H1 (cell line): ENCODE results near the gene BUD23. TPM values are rescaled to one million over a fixed set of nuclear protein-coding genes. Genes with fewer than 3 reads are reported as not detected.

Source experiments
- CTCF ChIA-PET: fragments of 300-600 bp; sonication (Branson Sonifier 250); formaldehyde crosslinking; loops from one replicate; lab custom pipeline; 2021; ENCODE audit not compliant: partially characterized antibody; lab: Charles Lee
- POLR2A ChIA-PET: fragments of 300-600 bp; sonication (Branson Sonifier 250); formaldehyde crosslinking; loops from one replicate; lab custom pipeline; 2021; ENCODE audit warnings: inconsistent platforms; ENCODE audit not compliant: partially characterized antibody; lab: Charles Lee
- DNase-seq, 2 experiments: peaks; one replicate each; pipeline versions ENCODE4 v3.0.0 to v3.0.0-alpha.2; 2010 to 2022; ENCODE audit warnings: low spot score in 2 of 2, low read depth in 1 of 2, mixed read lengths in 1 of 2
- FAIRE-seq: peaks from 2 replicates; lab custom pipeline; 2011; peaks lifted over from hg19 to GRCh38; lab: Jason Lieb, UNC
- H2AFZ ChIP-seq: 2 replicates; pipeline ENCODE4 v1.8.1; 2012; ENCODE audit warnings: low read length, inconsistent platforms
- H2AK5ac ChIP-seq: 2 replicates; pipeline ENCODE4 v1.6.1; 2013; ENCODE audit warnings: low read depth, low read length
- H2BK120ac ChIP-seq: replicated peaks from 2 replicates; pipeline ENCODE3; 2013; ENCODE audit warnings: low read depth, low read length, inconsistent platforms
- H2BK12ac ChIP-seq: 2 replicates; pipeline ENCODE4 v1.6.1; 2013; ENCODE audit warnings: low read depth, low read length
- H2BK15ac ChIP-seq: 2 replicates; pipeline ENCODE4 v1.6.1; 2013; ENCODE audit warnings: low read length
- H2BK20ac ChIP-seq: 2 replicates; pipeline ENCODE4 v1.6.1; 2013; ENCODE audit warnings: low read length
- H2BK5ac ChIP-seq: 2 replicates; pipeline ENCODE4 v1.6.1; 2013; ENCODE audit warnings: low read depth, low read length
- H3K14ac ChIP-seq: 2 replicates; pipeline ENCODE4 v1.6.1; 2013; ENCODE audit warnings: inconsistent platforms; ENCODE audit not compliant: insufficient read length
- H3K18ac ChIP-seq: 2 replicates; pipeline ENCODE4 v1.6.1; 2013; ENCODE audit warnings: low read length; ENCODE audit errors: extremely low read depth
- H3K23ac ChIP-seq: 2 replicates; pipeline ENCODE4 v1.6.1; 2013; ENCODE audit warnings: inconsistent platforms; ENCODE audit not compliant: insufficient read length
- H3K23me2 ChIP-seq: 2 replicates; pipeline ENCODE4 v1.6.1; 2013; ENCODE audit warnings: low read depth, low read length
- H3K27ac ChIP-seq: 2 replicates; pipeline ENCODE4 v1.6.1; 2011; ENCODE audit warnings: low read depth, low read length, inconsistent platforms
- H3K27me3 ChIP-seq, 4 experiments: replicated peaks in 1 of 4; 1 replicate in 1 of 4; 2 replicates in 3 of 4; pipeline versions ENCODE4 v1.6.1 to v1.8.1; 2011 to 2013; ENCODE audit warnings: low read length in 3 of 4, mild to moderate bottlenecking in 3 of 4, inconsistent platforms in 2 of 4, mixed read lengths in 2 of 4, moderate library complexity in 1 of 4; ENCODE audit not compliant: control insufficient read depth in 3 of 4, insufficient read depth in 3 of 4; ENCODE audit errors: extremely low read depth in 1 of 4
- H3K36me3 ChIP-seq, 4 experiments: 2 replicates each; pipeline versions ENCODE4 v1.6.1 to v1.8.1; 2011 to 2013; ENCODE audit warnings: mild to moderate bottlenecking in 4 of 4, low read length in 3 of 4, moderate library complexity in 2 of 4, control low read depth in 1 of 4, inconsistent platforms in 1 of 4; ENCODE audit not compliant: insufficient read depth in 4 of 4, control insufficient read depth in 2 of 4
- H3K4ac ChIP-seq: replicated peaks from 2 replicates; pipeline ENCODE3; 2013; ENCODE audit warnings: low read length, low read depth, mixed read lengths, inconsistent platforms; ENCODE audit not compliant: insufficient read length
- H3K4me1 ChIP-seq, 4 experiments: replicated peaks in 1 of 4; 1 replicate in 1 of 4; 2 replicates in 3 of 4; pipeline versions ENCODE4 v1.6.1 to v1.8.1; 2011 to 2013; ENCODE audit warnings: low read length in 3 of 4, inconsistent platforms in 2 of 4, mixed read lengths in 1 of 4; ENCODE audit not compliant: insufficient read depth in 4 of 4, control insufficient read depth in 3 of 4
- H3K4me2 ChIP-seq, 2 experiments: 2 replicates each; pipeline versions ENCODE4 v1.6.1 to v1.8.1; 2011 to 2013; ENCODE audit warnings: low read depth in 2 of 2, low read length in 2 of 2, control low read depth in 1 of 2, inconsistent platforms in 1 of 2, mild to moderate bottlenecking in 1 of 2; ENCODE audit not compliant: insufficient read depth in 1 of 2
- H3K4me3 ChIP-seq, 4 experiments: fragments of 200-600, 300-600 bp in 1 of 4; sonication (generic), shearing (Covaris generic), sonication (Bioruptor Twin) in 1 of 4; 2 replicates each; pipeline versions ENCODE4 v1.5.1 to v1.8.1; 2011 to 2016; ENCODE audit warnings: low read length in 4 of 4, low read depth in 3 of 4, control low read depth in 2 of 4, inconsistent platforms in 2 of 4, mild to moderate bottlenecking in 2 of 4, mixed read lengths in 1 of 4, moderate library complexity in 1 of 4; ENCODE audit not compliant: insufficient read depth in 2 of 4; ENCODE audit errors: extremely low read depth in 1 of 4
- H3K56ac ChIP-seq: replicated peaks from 2 replicates; pipeline ENCODE3; 2013; ENCODE audit warnings: low read depth, mild to moderate bottlenecking, mixed read lengths, low read length, inconsistent platforms; ENCODE audit not compliant: insufficient read length
- H3K79me1 ChIP-seq: 2 replicates; pipeline ENCODE4 v1.6.1; 2013; ENCODE audit warnings: low read depth, low read length, control low read depth
- H3K79me2 ChIP-seq, 2 experiments: 2 replicates each; pipeline versions ENCODE4 v1.6.1 to v1.8.1; 2012 to 2013; ENCODE audit warnings: low read length in 2 of 2, mild to moderate bottlenecking in 2 of 2, inconsistent platforms in 1 of 2; ENCODE audit not compliant: insufficient read depth in 2 of 2, control insufficient read depth in 1 of 2
- H3K9ac ChIP-seq, 4 experiments: replicated peaks in 1 of 4; 1 replicate in 1 of 4; 2 replicates in 3 of 4; pipeline versions ENCODE4 v1.6.1 to v1.8.1; 2011 to 2013; ENCODE audit warnings: low read depth in 3 of 4, low read length in 3 of 4, control low read depth in 2 of 4, mild to moderate bottlenecking in 2 of 4, moderate library complexity in 2 of 4, inconsistent platforms in 1 of 4; ENCODE audit errors: extremely low read depth in 1 of 4
- H3K9me3 ChIP-seq, 2 experiments: 2 replicates each; pipeline versions ENCODE4 v1.6.1 to v1.8.1; 2012 to 2013; ENCODE audit warnings: mild to moderate bottlenecking in 2 of 2, moderate library complexity in 2 of 2, control low read depth in 1 of 2, inconsistent platforms in 1 of 2, low read depth in 1 of 2, low read length in 1 of 2, mixed read lengths in 1 of 2; ENCODE audit not compliant: insufficient read depth in 2 of 2
- H4K20me1 ChIP-seq, 2 experiments: replicated peaks in 1 of 2; 2 replicates each; pipeline versions ENCODE3 to v1.8.1; 2011 to 2013; ENCODE audit warnings: inconsistent platforms in 2 of 2, low read length in 2 of 2, mild to moderate bottlenecking in 1 of 2; ENCODE audit not compliant: insufficient read depth in 2 of 2, control insufficient read depth in 1 of 2
- H4K5ac ChIP-seq: 2 replicates; pipeline ENCODE4 v1.6.1; 2013; ENCODE audit warnings: low read length, low read depth, mixed read lengths, inconsistent platforms; ENCODE audit not compliant: insufficient read length
- H4K8ac ChIP-seq: 2 replicates; pipeline ENCODE4 v1.8.0; 2013; ENCODE audit warnings: mild to moderate bottlenecking, moderate library complexity, low read length, inconsistent platforms; ENCODE audit not compliant: insufficient read depth; ENCODE audit errors: extremely low read depth
- H4K91ac ChIP-seq: replicated peaks from 2 replicates; pipeline ENCODE3; 2013; ENCODE audit warnings: low read length, mixed read lengths, inconsistent platforms; ENCODE audit not compliant: insufficient read length
- NANOG ChIP-seq: IDR thresholded peaks from 2 replicates; pipeline ENCODE4 v1.6.1; 2011; ENCODE audit warnings: low read length, low read depth, mild to moderate bottlenecking, inconsistent platforms; ENCODE audit not compliant: insufficient read depth, poor library complexity, severe bottlenecking
- SUZ12 ChIP-seq: fragments of 200-600 bp; sonication (generic); IDR thresholded peaks from 2 replicates; pipeline ENCODE4 v1.6.1; 2012; ENCODE audit warnings: mild to moderate bottlenecking, inconsistent platforms, low read length, moderate library complexity, mixed read lengths
- WGBS, 2 experiments: shearing (Covaris generic) in 1 of 2; methylation state at CpG; one replicate each; pipeline versions ENCODE4 v1.1.6 to v1.1.7; 2013 to 2015; ENCODE audit warnings: low lambda C conversion rate in 2 of 2, mixed read lengths in 2 of 2, inconsistent platforms in 1 of 2, low coverage in 1 of 2, missing lambda C conversion rate in 1 of 2; ENCODE audit not compliant: insufficient replicate concordance in 2 of 2, insufficient coverage in 1 of 2, insufficient read length in 1 of 2; ENCODE audit errors: extremely low coverage in 1 of 2, missing lambda C conversion rate in 1 of 2; 5-methylcytosine and 5-hydroxymethylcytosine counted together
- polyA plus RNA-seq, 7 experiments: library from polyadenylated mRNA; depleted of rRNA in 3 of 7; stranded (reverse) in 5 of 7; unstranded in 2 of 7; fragments of >200 nt in 5 of 7; fragments of 200-250 nt in 2 of 7; gene quantifications; 1 replicate in 5 of 7; 2 replicates in 1 of 7; 4 replicates in 1 of 7; pipeline versions ENCODE4 v1.2.1 to v1.2.3, GENCODE V29; 2011 to 2013; ENCODE audit warnings: missing spikeins in 2 of 7, mixed read lengths in 2 of 7
- total RNA-seq: library from RNA; stranded (reverse); fragmentation: NEBNext Ultra II Directional; extraction: Animal tissue kit (Norgen Biotek cat#: 25700); gene quantifications from 2 replicates; pipeline ENCODE4 v1.2.1, GENCODE V29; 2021

BUD23 gene
- total and polyA plus RNA-seq, 2 of the 8 experiments (the other 6 are each of a cell fraction or from before 2014, with no cell fraction given) = 72.3 to 78.4 TPM

DNA sequence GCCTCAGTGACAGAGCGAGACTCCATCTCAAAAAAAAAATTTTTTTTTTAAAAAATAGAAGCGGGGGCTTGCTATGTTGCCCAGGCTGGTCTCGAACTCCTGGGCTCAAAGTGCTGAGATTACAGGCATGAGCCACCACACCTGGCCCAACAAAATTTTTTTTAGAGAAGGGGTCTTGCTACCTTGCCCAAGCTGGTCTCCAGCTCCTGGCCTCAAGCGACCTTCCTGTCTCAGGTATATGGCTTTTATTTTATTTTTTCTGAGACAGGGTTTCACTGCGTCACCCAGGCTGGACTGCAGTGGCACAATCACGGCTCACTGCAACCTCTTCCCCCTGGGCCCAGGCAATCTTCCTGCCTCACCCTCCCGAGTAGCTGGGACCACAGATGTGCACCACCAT is 56.8 kb downstream of the BUD23 start:
- no peak overlapping the region for H3K14ac ChIP-seq
- peaks cover 18% of the 10 kb centered on the region for H3K23me2 ChIP-seq
- peak overlapping the region; percentile 16; the same call in 1 of the 2 replicates for H2AK5ac ChIP-seq
- H3K9ac ChIP-seq = no peak overlapping the region
- H3K23ac ChIP-seq = no peak overlapping the region
- peak overlapping the region; percentile 90; the same call in 1 of the 2 replicates for H2BK12ac ChIP-seq
- H3K4me1 ChIP-seq = peaks cover 3 to 39% (median 25%) of the 10 kb centered on the region in 4 experiments
- WGBS, 2 experiments = 91% methylated on average over 7 of the region's 7 CpGs; no CpG with 5 or more reads in 1 of the 2 experiments
- H2AFZ ChIP-seq = no peak overlapping the region
- TF ChIP-seq NANOG (no peak), SUZ12 (no peak)
- POLR2A ChIA-PET = interaction anchor here (0.5 to 9.6 kb wide), 14 partner anchors 8 to 117 kb away, joined by 3 to 82 read pairs (median 4); partner anchors contain the start of genes CLDN3, CLDN4 and METTL27
- no peak for FAIRE-seq
- H4K8ac ChIP-seq = no peak overlapping the region
- peaks cover 4 to 16% (median 8%) of the 10 kb centered on the region in 4 experiments; a peak in 5 of 8 replicates for H3K36me3 ChIP-seq
- no peak overlapping the region for H3K4ac ChIP-seq
- CTCF ChIA-PET = interaction anchor here (0.6 to 11.1 kb wide), 13 partner anchors 9 to 135 kb away, joined by 3 to 87 read pairs (median 4); no protein-coding TSS in a partner anchor
- H2BK20ac ChIP-seq = no peak overlapping the region
- H4K5ac ChIP-seq = no peak overlapping the region
- no peak overlapping the region for H3K18ac ChIP-seq
- H3K27ac ChIP-seq = no peak overlapping the region
- H3K4me2 ChIP-seq = peak overlapping the region in 1 of 2 experiments; percentile 25; a peak in 2 of 4 replicates
- no peak overlapping the region for H3K4me3 ChIP-seq
- no peak overlapping the region for H2BK15ac ChIP-seq
- no peak overlapping the region for H3K56ac ChIP-seq
- H3K79me2 ChIP-seq = peaks cover 0 to 8% of the 10 kb centered on the region in 2 experiments; a peak in 1 of 4 replicates
- H3K9me3 ChIP-seq = no peaks in the 10 kb centered on the region
- no peak for DNase-seq
- H2BK5ac ChIP-seq = no peak overlapping the region
- H4K91ac ChIP-seq = no peak overlapping the region
- H3K79me1 ChIP-seq = no peaks in the 10 kb centered on the region
- peaks cover 8 to 18% of the 10 kb centered on the region in 2 experiments for H4K20me1 ChIP-seq
- H3K27me3 ChIP-seq = peaks cover 0 to 2% (median 0%) of the 10 kb centered on the region in 4 experiments; a peak in 2 of 7 replicates
- no peak overlapping the region for H2BK120ac ChIP-seq
